Measurements from ENCODE around the gene SDC1.
"Not testable (repeated sequence)": the region's sequence is repeated elsewhere in the genome, so short reads cannot be mapped to it uniquely, and the experiment has no call there.

The SDC1 gene

GRCh38 chr2:20224716-20225293 is at the start of gene SDC1:
Gene SDC1, minus strand, starts transcription at chr2:20225130. Its CDS starts 263 bp downstream, at chr2:20224867.
- H3K27ac ChIP-seq = peak within 1 kb of the TSS; percentile 85
- TF ChIP-seq ZFX (IDR thresholded peaks at IDR 0.05) (no peak), CTCF (conservative IDR thresholded peaks at IDR 0.05) (no peak)

- no peak for TF ChIP-seq CTCF (conservative IDR thresholded peaks at IDR 0.05)
- TF ChIP-seq ZFX (IDR thresholded peaks at IDR 0.05) = no peak
- no peak overlapping the region for H3K27ac ChIP-seq
These were observed 48.1 kb upstream of the SDC1 start for GRCh38 chr2:20273042-20273441.

GRCh38 chr2:20268317-20268716 is 43.4 kb upstream of the SDC1 start:
- not testable (repeated sequence) for H3K27ac ChIP-seq

- TF ChIP-seq ZFX (IDR thresholded peaks at IDR 0.05) = no peak
- TF ChIP-seq CTCF (conservative IDR thresholded peaks at IDR 0.05) = no peak
These were observed 42.6 kb upstream of the SDC1 start for GRCh38 chr2:20267529-20267928.

GRCh38 chr2:20264629-20265028 is 39.7 kb upstream of the SDC1 start:
- no peak for TF ChIP-seq CTCF (conservative IDR thresholded peaks at IDR 0.05)
- TF ChIP-seq ZFX (IDR thresholded peaks at IDR 0.05) = no peak
- no peak overlapping the region for H3K27ac ChIP-seq

More at GRCh38 chr2:20267529-20267928, 42.6 kb upstream of the SDC1 start:
- no peak overlapping the region for H3K27ac ChIP-seq

GRCh38 chr2:20257411-20257810 is 32.5 kb upstream of the SDC1 start:
- H3K27ac ChIP-seq = no peak overlapping the region
- TF ChIP-seq CTCF (conservative IDR thresholded peaks at IDR 0.05) (no peak), ZFX (IDR thresholded peaks at IDR 0.05) (no peak)

- no peak overlapping the region for H3K27ac ChIP-seq
- no peak for TF ChIP-seq CTCF (conservative IDR thresholded peaks at IDR 0.05)
- TF ChIP-seq ZFX (IDR thresholded peaks at IDR 0.05) = no peak
These were observed 29.8 kb upstream of the SDC1 start for GRCh38 chr2:20254731-20255130.

GRCh38 chr2:20250436-20250835 is 25.5 kb upstream of the SDC1 start:
- H3K27ac ChIP-seq = no peak overlapping the region
- TF ChIP-seq ZFX (IDR thresholded peaks at IDR 0.05) = no peak

Measured in C4-2B (cell line).